ENCODE data around the gene LSAMP. TPM values are rescaled to one million over a fixed set of nuclear protein-coding genes. Genes with fewer than 3 reads are reported as not detected.

The LSAMP gene
- total RNA-seq, 1 experiment from 2014 or later, result not detected

DNA sequence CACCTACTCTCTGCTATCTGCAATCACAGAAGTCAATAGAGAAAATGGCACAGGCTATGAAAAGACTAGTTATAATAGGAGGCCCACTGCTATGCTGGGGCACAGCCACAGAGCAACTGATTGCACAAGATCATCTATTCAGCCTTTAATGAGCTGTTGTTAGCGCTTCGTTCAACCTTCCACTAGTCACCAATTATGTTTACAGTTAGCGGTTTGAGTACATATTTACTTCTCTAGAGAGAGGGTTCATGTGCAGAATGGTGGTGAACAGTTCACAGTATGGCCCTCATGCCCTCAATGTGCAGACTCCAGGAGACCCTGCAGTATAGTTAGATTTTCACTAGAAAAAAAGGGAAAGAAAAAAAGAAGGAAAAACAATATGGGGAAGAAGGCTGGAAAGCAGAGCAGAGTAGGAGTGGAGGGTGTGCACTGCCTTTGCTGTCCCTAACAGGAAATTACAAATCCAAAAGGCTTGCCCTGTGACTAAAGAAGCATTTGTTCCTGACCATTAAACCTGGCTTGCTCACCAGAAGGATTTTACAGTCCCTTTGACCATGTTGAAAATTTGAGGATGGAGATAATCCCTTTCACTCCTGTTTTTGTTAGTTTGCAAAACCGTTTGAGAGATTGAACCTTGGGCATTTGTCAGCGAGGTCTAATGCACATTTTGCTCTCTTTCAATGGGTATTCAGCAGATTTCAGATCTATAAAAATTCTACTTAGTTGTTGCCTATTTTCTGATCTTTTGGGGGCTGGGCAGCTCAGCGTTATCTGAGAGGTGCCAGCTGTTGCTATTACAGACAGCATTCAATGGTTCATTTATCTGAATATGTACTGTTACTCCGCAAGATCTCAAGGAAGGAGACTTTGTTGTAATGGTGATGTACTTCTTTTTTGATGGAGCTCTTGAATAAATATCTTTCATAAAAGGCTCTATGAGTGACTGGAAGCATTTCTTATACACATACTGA lies 296.1 kb downstream of the LSAMP start:
- H3K4me1 Mint-ChIP-seq (ENCODE audit: insufficient read depth, unreplicated experiment), result peaks cover 4% of the 10 kb centered on the region
- no TSS peak for BruUV-seq (replicated peaks)
- POLR2A ChIA-PET, result no interaction called here
- H3K27ac Mint-ChIP-seq (ENCODE audit: low read depth, unreplicated experiment), result no peak overlapping the region
- no peak for DNase-seq (ENCODE audit: unreplicated experiment)
- no peak overlapping the region for H3K4me3 Mint-ChIP-seq (ENCODE audit: unreplicated experiment)
- H3K9me3 Mint-ChIP-seq (ENCODE audit: unreplicated experiment), result no peaks in the 10 kb centered on the region
- intact Hi-C loops (cut with micrococcal nuclease), result loop anchor here (10.0 kb wide), 1 partner anchor 164 kb away; no protein-coding TSS in a partner anchor
- no peaks in the 10 kb centered on the region for H3K36me3 Mint-ChIP-seq (ENCODE audit: insufficient read depth, unreplicated experiment)
- TF ChIP-seq CTCF (IDR thresholded peaks at IDR 0.05; ENCODE audit: unreplicated experiment), result no peak
- H3K27me3 Mint-ChIP-seq (ENCODE audit: insufficient read depth, unreplicated experiment), result no peaks in the 10 kb centered on the region
- CTCF ChIA-PET, result interaction anchor here (0.6 to 0.7 kb wide), 2 partner anchors 546 to 883 kb away, joined by 3 read pairs; no protein-coding TSS in a partner anchor

DNA sequence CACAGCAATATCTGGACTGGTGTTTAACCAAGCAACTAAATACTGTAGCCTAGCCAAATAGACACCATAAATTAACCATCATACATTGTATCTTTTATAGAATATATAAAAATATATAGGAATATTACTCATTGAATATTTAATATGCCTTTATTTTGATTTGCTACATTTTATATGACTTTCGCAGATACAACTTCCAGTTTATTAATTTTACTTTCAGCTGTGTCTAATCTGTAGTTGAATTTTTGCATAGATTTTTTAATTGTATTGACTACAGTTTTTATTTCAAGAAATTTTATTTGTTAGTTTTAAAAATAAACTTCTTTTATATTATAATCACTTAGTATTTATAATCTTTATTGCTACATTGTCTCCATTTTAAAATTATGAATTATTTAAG lies 299.7 kb downstream of the LSAMP start:
- no peaks in the 10 kb centered on the region for H3K9me3 Mint-ChIP-seq (ENCODE audit: unreplicated experiment)
- intact Hi-C loops (cut with micrococcal nuclease), result loop anchor here (10.0 kb wide), 1 partner anchor 161 kb away; no protein-coding TSS in a partner anchor
- TF ChIP-seq CTCF (IDR thresholded peaks at IDR 0.05; ENCODE audit: unreplicated experiment), result no peak

DNA sequence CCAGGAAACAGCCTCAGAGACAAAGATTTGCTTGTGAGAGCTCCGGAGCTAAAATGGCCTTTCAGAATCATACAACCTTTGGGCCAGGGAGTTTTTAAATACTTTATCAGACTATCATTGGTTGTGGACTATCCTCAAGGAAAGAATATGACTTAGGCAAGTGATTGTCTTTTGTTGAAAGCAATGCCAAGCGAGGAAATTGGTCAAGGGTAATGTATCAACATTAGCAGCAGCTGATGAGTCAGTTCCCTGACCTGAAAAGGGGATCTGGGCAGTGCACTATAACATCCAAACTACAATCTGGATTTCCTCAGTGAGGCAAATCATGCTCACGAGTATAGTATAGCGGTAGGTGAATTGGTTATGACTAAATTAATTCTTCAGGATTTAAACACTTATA lies 303.6 kb downstream of the LSAMP start:
- no peak for TF ChIP-seq CTCF (IDR thresholded peaks at IDR 0.05; ENCODE audit: unreplicated experiment)
- POLR2A ChIA-PET, result no interaction called here
- no peak overlapping the region for H3K4me3 Mint-ChIP-seq (ENCODE audit: unreplicated experiment)
- H3K27ac Mint-ChIP-seq (ENCODE audit: low read depth, unreplicated experiment), result no peak overlapping the region
- H3K27me3 Mint-ChIP-seq (ENCODE audit: insufficient read depth, unreplicated experiment), result no peaks in the 10 kb centered on the region
- H3K4me1 Mint-ChIP-seq (ENCODE audit: insufficient read depth, unreplicated experiment), result no peaks in the 10 kb centered on the region
- BruUV-seq (replicated peaks), result no TSS peak
- DNase-seq (ENCODE audit: unreplicated experiment), result no peak
- intact Hi-C loops (cut with micrococcal nuclease), result loop anchor here (10.0 kb wide), 1 partner anchor 157 kb away; no protein-coding TSS in a partner anchor
- H3K9me3 Mint-ChIP-seq (ENCODE audit: unreplicated experiment), result no peaks in the 10 kb centered on the region
- H3K36me3 Mint-ChIP-seq (ENCODE audit: insufficient read depth, unreplicated experiment), result no peaks in the 10 kb centered on the region
- CTCF ChIA-PET, result interaction anchor here (1.3 kb wide), 1 partner anchor 617 kb away, joined by 8 read pairs; no protein-coding TSS in a partner anchor

More for the DNA sequence above, 299.7 kb downstream of the LSAMP start:
- ChIA-PET CTCF (interaction anchor here (0.8 to 1.0 kb wide), 2 partner anchors 23 to 64 kb away, joined by 3 to 5 read pairs; no protein-coding TSS in a partner anchor), POLR2A (no interaction called here)
- Mint-ChIP-seq H3K27ac (ENCODE audit: low read depth, unreplicated experiment) (no peak overlapping the region), H3K4me1 (ENCODE audit: insufficient read depth, unreplicated experiment) (no peaks in the 10 kb centered on the region), H3K36me3 (ENCODE audit: insufficient read depth, unreplicated experiment) (no peaks in the 10 kb centered on the region), H3K27me3 (ENCODE audit: insufficient read depth, unreplicated experiment) (no peaks in the 10 kb centered on the region), H3K4me3 (ENCODE audit: unreplicated experiment) (no peak overlapping the region)
- no TSS peak for BruUV-seq (replicated peaks)
- no peak for DNase-seq (ENCODE audit: unreplicated experiment)

GRCh38 chr3:116140100-116140689 lies 305.1 kb downstream of the LSAMP start:
- H3K27me3 Mint-ChIP-seq (ENCODE audit: insufficient read depth, unreplicated experiment), result no peaks in the 10 kb centered on the region
- H3K36me3 Mint-ChIP-seq (ENCODE audit: insufficient read depth, unreplicated experiment), result no peaks in the 10 kb centered on the region
- H3K4me1 Mint-ChIP-seq (ENCODE audit: insufficient read depth, unreplicated experiment), result no peaks in the 10 kb centered on the region
- CTCF ChIA-PET, result interaction anchor here (0.8 kb wide), 1 partner anchor 617 kb away, joined by 3 read pairs; no protein-coding TSS in a partner anchor
- H3K9me3 Mint-ChIP-seq (ENCODE audit: unreplicated experiment), result no peaks in the 10 kb centered on the region
- intact Hi-C loops (cut with micrococcal nuclease), result loop anchor here (1.0 to 10.0 kb wide), 3 partner anchors 155 to 618 kb away; no protein-coding TSS in a partner anchor
- DNase-seq (ENCODE audit: unreplicated experiment), result peak; percentile 41
- H3K27ac Mint-ChIP-seq (ENCODE audit: low read depth, unreplicated experiment), result no peak overlapping the region
- TF ChIP-seq CTCF (IDR thresholded peaks at IDR 0.05; ENCODE audit: unreplicated experiment), result peak; percentile 86
- POLR2A ChIA-PET, result no interaction called here
- BruUV-seq (replicated peaks), result no TSS peak
- no peak overlapping the region for H3K4me3 Mint-ChIP-seq (ENCODE audit: unreplicated experiment)

All from MCF 10A (cell line).